HG02970 (cell line): ENCODE measurements around the gene PPP6C.
"Not testable (repeated sequence)": the region's sequence is repeated elsewhere in the genome, so short reads cannot be mapped to it uniquely, and the experiment has no call there.

Experiments used
- ATAC-seq: cut with Tn5 transposase; IDR thresholded peaks from one replicate; pipeline ENCODE4 v1.9.1; 2021; ENCODE audit warnings: mild to moderate bottlenecking, moderate library complexity, moderate number of reproducible peaks; ENCODE audit not compliant: unreplicated experiment, low FRiP score

The PPP6C gene

GRCh38 chr9:125183561-125183960 is 6.0 kb downstream of the PPP6C start:
- ATAC-seq, result no peak

DNA sequence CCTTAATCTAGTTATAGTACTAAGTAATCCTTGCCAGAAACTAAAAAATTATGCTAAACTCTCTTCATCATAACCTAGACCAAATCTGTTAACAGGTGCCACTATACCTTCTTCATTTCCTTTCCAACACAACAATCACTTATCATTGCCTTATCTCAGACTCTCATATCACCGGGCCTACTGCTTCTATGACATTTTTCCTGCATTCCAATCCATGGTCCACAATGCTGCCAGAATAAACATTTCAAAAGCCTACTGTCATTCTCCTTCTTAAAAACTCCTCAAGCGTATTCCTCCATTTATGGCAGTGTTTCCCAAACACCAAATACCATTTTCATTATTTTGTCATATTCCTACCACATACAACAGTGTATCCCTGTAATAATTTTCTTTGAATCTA is 6.5 kb downstream of the PPP6C start:
- ATAC-seq, result no peak

DNA sequence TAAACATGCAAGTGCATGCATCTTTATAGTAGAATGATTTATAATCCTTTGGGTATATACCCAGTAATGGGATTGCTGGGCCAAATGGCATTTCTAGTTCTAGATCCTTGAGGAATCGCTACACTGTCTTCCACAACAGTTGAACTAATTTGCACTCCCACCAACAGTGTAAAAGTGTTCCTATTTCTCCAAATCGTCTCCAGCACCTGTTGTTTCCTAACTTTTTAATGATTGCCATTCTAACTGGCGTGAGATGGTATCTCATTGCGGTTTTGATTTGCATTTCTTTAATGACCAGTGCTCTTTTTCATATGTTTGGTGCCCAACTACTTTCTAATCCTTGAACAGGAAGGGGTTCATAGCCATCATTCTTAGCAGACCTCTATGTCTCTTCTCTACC is 7.8 kb downstream of the PPP6C start:
- ATAC-seq, result not testable (repeated sequence)

GRCh38 chr9:125180876-125181275 is 8.7 kb downstream of the PPP6C start:
- ATAC-seq, result no peak

DNA sequence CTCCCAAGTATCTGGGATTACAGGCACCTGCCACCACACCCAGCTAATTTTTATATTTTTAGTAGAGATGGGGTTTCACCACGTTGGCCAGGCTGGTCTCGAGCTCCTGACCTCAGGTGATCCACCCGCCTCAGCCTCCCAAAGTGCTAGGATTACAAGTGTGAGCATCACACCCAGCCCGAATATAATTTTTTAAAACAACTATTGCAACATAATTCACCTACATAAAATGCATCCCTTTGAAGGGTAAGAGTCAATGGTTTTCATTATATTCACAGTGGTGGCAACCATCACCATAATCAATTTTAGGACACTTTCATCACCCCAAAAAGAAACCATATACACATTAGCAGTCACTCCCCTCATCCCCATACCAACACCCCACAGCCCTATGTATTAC is 9.8 kb downstream of the PPP6C start:
- ATAC-seq, result not testable (repeated sequence)

DNA sequence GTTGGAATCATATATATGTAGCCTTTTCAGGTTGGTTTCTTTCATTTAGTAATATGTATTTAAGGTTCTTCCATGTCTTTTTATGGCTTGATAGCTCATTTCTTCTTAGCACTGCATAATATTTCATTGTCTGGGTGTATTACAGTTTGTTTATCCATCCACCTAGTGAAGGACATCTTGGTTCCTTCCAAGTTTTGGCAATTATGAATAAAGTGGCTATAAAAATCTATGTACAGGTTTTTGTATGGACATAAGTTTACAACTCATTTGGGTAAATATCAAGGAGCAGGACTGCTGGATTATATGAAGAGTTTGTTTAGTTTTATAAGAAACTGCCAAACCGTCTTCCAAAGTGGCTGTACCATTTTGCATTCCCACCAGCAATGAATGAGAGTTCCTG is 11.7 kb downstream of the PPP6C start:
- no peak for ATAC-seq

DNA sequence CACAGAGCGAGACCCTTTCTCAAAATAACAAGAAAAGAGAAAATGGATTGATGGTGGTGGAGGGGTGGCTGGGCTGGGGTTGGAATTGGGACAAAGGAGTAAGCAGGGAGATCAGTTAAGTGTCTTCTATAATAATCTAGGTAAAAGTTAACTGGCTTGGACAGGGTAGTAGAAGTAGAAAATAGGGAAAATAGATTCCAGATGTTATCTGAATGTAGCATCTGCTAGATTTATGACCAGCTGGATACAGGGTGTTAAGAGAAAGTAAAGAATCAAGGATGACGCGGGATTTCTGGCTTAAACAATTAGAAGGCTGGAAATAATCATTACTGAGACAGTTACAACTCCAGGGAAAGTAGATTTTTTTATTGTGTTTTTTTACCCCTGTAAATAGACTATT is 13.0 kb downstream of the PPP6C start:
- no peak for ATAC-seq

- no peak for ATAC-seq
Observed at GRCh38 chr9:125172031-125172755, 17.4 kb downstream of the PPP6C start.

DNA sequence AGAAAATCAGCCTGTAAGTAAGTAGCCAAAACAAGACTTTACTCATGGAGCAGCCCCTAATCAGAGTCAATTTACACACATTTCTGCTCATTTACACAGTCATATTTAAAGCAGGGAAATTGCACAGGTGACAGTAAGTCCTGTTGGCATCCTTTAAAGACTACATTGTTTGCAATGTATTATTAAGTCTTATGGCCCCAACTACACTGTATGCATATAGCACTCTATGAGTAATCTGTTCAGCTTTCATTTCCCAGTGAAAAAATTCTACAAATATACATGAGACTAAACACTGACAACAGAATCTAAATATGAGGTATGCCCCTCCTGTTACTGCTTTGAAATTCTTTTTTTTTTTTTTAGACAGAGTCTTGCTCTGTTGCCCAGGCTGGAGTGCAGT is 19.7 kb downstream of the PPP6C start:
- no peak for ATAC-seq

DNA sequence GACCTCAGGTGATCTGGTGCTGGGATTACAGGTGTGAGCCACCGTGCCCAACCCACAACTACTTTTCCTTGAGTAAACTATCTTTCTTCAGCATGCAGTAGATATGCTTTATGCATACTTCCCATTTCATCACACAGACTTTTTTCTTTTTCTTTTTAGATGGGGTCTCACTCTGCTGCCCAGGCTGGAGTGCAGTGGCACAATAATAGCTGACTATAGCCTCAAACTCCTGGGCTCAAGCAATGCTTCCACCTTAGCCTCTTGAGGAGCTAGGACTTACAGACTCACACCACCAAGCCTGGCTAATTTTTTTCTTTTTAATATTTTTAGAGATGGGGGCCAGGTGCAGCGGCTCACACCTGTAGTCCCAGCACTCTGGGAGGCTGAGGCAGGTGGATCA is 22.8 kb downstream of the PPP6C start:
- ATAC-seq, result no peak

GRCh38 chr9:125162891-125163290 is 26.7 kb downstream of the PPP6C start:
- not testable (repeated sequence) for ATAC-seq

DNA sequence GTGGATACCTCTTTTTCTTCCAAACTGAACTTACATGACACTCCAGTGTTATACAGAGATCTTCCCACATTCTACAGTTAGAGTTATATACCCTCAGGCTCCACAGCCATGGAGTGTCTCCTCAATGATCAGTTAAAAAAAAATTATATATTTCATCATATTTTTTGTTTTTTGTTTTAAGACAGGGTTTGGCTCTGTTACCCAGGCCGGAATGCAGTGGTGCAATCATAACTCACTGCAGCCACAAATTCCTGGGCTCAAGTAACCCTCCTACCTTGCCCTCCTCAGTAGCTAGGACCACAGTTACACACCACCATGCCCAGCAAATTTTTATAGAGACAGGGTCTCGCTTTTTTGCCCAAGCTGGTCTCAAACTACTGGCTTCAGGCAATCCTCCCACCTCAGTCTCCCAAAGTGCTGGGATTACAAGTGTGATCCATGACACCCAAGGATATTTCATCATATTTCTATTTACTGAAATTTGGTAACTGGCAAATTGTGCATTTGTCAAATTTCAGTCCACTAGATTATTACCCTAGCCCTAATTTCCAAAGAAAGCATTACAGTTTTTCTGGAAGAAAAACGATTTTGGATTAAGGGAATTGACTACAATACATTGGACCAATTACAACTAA is 28.2 kb downstream of the PPP6C start:
- ATAC-seq, result no peak

- ATAC-seq, result no peak
Observed at GRCh38 chr9:125160750-125161149, 28.9 kb downstream of the PPP6C start.

DNA sequence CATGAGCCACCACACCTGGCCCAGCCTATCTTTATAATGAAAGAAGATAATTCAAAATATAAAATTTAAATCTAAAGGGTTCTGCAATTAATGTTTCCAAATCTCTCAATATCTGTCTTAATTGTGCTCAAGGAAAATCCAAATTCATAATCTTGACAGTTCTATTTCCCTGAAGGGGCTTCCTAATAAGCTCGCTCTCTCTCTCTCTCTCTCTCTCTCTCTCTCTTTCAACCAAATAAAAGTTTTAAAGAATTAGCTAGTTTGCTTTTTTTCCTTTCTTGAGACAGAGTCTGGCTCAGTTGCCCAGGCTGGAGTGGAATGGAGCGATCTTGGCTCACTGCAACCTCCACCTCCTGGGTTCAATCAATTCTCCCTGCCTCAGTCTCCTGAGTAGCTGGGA is 33.1 kb downstream of the PPP6C start:
- no peak for ATAC-seq

- ATAC-seq, result no peak
Observed at GRCh38 chr9:125153712-125154367, 35.8 kb downstream of the PPP6C start.

DNA sequence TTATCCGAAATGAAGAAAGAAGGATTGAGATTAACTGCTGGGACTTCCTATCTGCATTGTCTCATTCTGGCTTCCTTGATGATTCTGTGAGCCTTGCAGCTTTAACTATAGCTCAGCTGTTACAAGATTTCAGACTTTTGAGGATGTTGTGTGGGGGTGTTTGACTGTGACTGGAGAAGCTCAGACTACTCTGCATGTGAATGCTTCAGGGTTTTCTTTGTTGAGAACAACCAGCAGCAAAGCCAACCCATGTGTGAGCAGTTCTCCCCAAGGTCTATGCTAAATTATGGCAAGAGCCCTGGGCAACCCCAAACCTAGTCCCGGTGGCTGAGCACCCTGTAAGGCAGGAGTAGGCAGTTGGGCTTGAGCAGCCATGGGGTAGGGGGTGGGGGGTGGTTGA is 37.9 kb downstream of the PPP6C start:
- ATAC-seq, result no peak

GRCh38 chr9:125150349-125151245 is 39.0 kb downstream of the PPP6C start:
- ATAC-seq, result no peak

DNA sequence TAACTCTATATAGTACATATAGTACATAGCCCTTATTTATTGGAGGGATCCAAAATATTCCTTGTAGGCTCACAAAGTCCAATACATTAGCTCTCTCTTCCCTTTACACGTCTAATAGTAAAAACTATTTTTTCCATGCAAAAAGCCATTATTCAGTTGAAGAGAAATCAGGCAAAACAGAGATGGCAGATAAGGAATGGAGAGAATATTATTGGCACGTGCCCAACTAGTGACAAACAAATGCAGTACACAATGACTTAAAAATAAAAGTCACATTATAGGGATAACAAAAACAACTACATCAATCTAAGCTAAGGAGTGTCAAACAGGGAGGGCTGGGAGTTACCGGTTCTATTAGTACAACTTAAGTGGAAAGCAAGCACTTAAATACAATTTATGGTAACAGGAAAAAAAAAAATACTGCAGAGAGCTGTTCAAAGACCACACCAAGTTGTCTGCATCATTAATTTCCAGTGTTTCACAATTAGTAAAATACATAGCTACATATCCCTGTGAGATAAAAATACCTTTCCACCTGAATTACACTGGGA is 42.1 kb downstream of the PPP6C start:
- no peak for ATAC-seq

DNA sequence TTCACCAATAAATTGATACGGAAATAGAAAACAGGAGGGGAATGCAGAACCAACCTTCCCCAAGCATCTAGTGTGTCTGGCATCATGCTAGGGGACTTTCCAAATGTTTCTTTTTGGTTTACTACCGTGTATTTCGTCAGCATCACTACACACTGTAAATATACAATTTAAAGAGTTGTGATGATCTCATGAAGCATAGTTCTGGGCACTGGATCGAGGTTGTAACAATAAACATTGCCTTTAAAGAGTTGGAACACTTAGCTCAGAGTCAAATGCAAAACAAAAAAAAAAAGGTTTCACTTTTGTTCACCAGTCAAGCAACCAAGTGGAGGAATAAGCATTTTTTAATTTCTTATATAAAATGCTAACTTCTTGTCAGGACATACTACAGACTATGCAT is 43.4 kb downstream of the PPP6C start:
- ATAC-seq, result no peak

GRCh38 chr9:125145425-125145824 is 44.2 kb downstream of the PPP6C start:
- no peak for ATAC-seq
